ENCODE data around the gene ZC3H7A.
"Not testable (repeated sequence)": the region's sequence is repeated elsewhere in the genome, so short reads cannot be mapped to it uniquely, and the experiment has no call there.

ZC3H7A gene

GRCh38 chr16:11828696-11829095 lies 31.6 kb upstream of the ZC3H7A start:
- no peak for TF ChIP-seq EZH2phosphoT487 (IDR thresholded peaks at IDR 0.05; ENCODE audit: borderline replicate concordance)
- TF ChIP-seq CTCF (conservative IDR thresholded peaks at IDR 0.05; ENCODE audit: low read length), result no peak
- Histone ChIP-seq H3K9ac (ENCODE audit: low read depth, low read length, poor library complexity, severe bottlenecking) (no peak overlapping the region), H3K9me3 (ENCODE audit: insufficient read depth, low read depth, low read length) (no peaks in the 10 kb centered on the region), H3K27me3 (ENCODE audit: insufficient read depth, low read length, poor library complexity, severe bottlenecking) (no peaks in the 10 kb centered on the region), H3K4me1 (ENCODE audit: insufficient read depth, low read length, poor library complexity, severe bottlenecking) (no peaks in the 10 kb centered on the region), H4K20me1 (ENCODE audit: insufficient read depth, low read length, poor library complexity, severe bottlenecking) (no peaks in the 10 kb centered on the region), H3K79me2 (ENCODE audit: insufficient read depth, low read length) (no peaks in the 10 kb centered on the region), H3K4me3 (ENCODE audit: low read length, poor library complexity, severe bottlenecking) (no peak overlapping the region), H3K36me3 (ENCODE audit: insufficient read depth, low read length) (no peaks in the 10 kb centered on the region), H3K9me2 (replicated peaks; ENCODE audit: low read depth, low read length) (no peaks in the 10 kb centered on the region), H2AFZ (ENCODE audit: low read length) (no peak overlapping the region), H3K4me2 (ENCODE audit: low read depth, low read length, poor library complexity, severe bottlenecking) (no peak overlapping the region), H3F3A (ENCODE audit: low read depth) (no peaks in the 10 kb centered on the region)

GRCh38 chr16:11825520-11826165 lies 28.6 kb upstream of the ZC3H7A start:
- H3F3A ChIP-seq (ENCODE audit: low read depth); H3K4me1 ChIP-seq (ENCODE audit: insufficient read depth, low read length, poor library complexity, severe bottlenecking); H3K27me3 ChIP-seq (ENCODE audit: insufficient read depth, low read length, poor library complexity, severe bottlenecking); H3K4me3 ChIP-seq (ENCODE audit: low read length, poor library complexity, severe bottlenecking); H3K9me3 ChIP-seq (ENCODE audit: insufficient read depth, low read depth, low read length); H4K20me1 ChIP-seq (ENCODE audit: insufficient read depth, low read length, poor library complexity, severe bottlenecking); H3K4me2 ChIP-seq (ENCODE audit: low read depth, low read length, poor library complexity, severe bottlenecking); H3K9ac ChIP-seq (ENCODE audit: low read depth, low read length, poor library complexity, severe bottlenecking); H3K9me2 ChIP-seq (replicated peaks; ENCODE audit: low read depth, low read length); H2AFZ ChIP-seq (ENCODE audit: low read length); H3K79me2 ChIP-seq (ENCODE audit: insufficient read depth, low read length); H3K36me3 ChIP-seq (ENCODE audit: insufficient read depth, low read length): not testable (repeated sequence)

GRCh38 chr16:11824362-11824761 lies 27.3 kb upstream of the ZC3H7A start:
- no peak for TF ChIP-seq EZH2phosphoT487 (IDR thresholded peaks at IDR 0.05; ENCODE audit: borderline replicate concordance)
- no peak for TF ChIP-seq CTCF (conservative IDR thresholded peaks at IDR 0.05; ENCODE audit: low read length)
- H3K4me2 ChIP-seq (ENCODE audit: low read depth, low read length, poor library complexity, severe bottlenecking), result no peak overlapping the region
- H3K9me3 ChIP-seq (ENCODE audit: insufficient read depth, low read depth, low read length), result no peaks in the 10 kb centered on the region
- no peaks in the 10 kb centered on the region for H3K36me3 ChIP-seq (ENCODE audit: insufficient read depth, low read length)
- no peaks in the 10 kb centered on the region for H3K4me1 ChIP-seq (ENCODE audit: insufficient read depth, low read length, poor library complexity, severe bottlenecking)
- H3K79me2 ChIP-seq (ENCODE audit: insufficient read depth, low read length), result no peaks in the 10 kb centered on the region
- H3K9ac ChIP-seq (ENCODE audit: low read depth, low read length, poor library complexity, severe bottlenecking), result no peak overlapping the region
- H3K4me3 ChIP-seq (ENCODE audit: low read length, poor library complexity, severe bottlenecking), result no peak overlapping the region
- H3F3A ChIP-seq (ENCODE audit: low read depth), result no peaks in the 10 kb centered on the region
- no peaks in the 10 kb centered on the region for H4K20me1 ChIP-seq (ENCODE audit: insufficient read depth, low read length, poor library complexity, severe bottlenecking)
- H3K9me2 ChIP-seq (replicated peaks; ENCODE audit: low read depth, low read length), result no peaks in the 10 kb centered on the region
- no peak overlapping the region for H2AFZ ChIP-seq (ENCODE audit: low read length)
- no peaks in the 10 kb centered on the region for H3K27me3 ChIP-seq (ENCODE audit: insufficient read depth, low read length, poor library complexity, severe bottlenecking)

GRCh38 chr16:11823645-11824044 lies 26.6 kb upstream of the ZC3H7A start:
- not testable (repeated sequence) for H3K36me3 ChIP-seq (ENCODE audit: insufficient read depth, low read length); H3K79me2 ChIP-seq (ENCODE audit: insufficient read depth, low read length); H3K4me2 ChIP-seq (ENCODE audit: low read depth, low read length, poor library complexity, severe bottlenecking); H3K9ac ChIP-seq (ENCODE audit: low read depth, low read length, poor library complexity, severe bottlenecking); H2AFZ ChIP-seq (ENCODE audit: low read length); H3K9me3 ChIP-seq (ENCODE audit: insufficient read depth, low read depth, low read length); H3K27me3 ChIP-seq (ENCODE audit: insufficient read depth, low read length, poor library complexity, severe bottlenecking); H3K9me2 ChIP-seq (replicated peaks; ENCODE audit: low read depth, low read length); H3F3A ChIP-seq (ENCODE audit: low read depth); H4K20me1 ChIP-seq (ENCODE audit: insufficient read depth, low read length, poor library complexity, severe bottlenecking); H3K4me1 ChIP-seq (ENCODE audit: insufficient read depth, low read length, poor library complexity, severe bottlenecking); H3K4me3 ChIP-seq (ENCODE audit: low read length, poor library complexity, severe bottlenecking)

Data from Loucy (cell line).